Stimulated activated naive CD4-positive, alpha-beta T cell (primary cell): ENCODE measurements around the gene OLA1.

Experiments
- DNase-seq, 6 experiments: peaks; one replicate each; lab custom pipeline; 2025; lab: John Stamatoyannopoulos, UW

Gene OLA1

DNA sequence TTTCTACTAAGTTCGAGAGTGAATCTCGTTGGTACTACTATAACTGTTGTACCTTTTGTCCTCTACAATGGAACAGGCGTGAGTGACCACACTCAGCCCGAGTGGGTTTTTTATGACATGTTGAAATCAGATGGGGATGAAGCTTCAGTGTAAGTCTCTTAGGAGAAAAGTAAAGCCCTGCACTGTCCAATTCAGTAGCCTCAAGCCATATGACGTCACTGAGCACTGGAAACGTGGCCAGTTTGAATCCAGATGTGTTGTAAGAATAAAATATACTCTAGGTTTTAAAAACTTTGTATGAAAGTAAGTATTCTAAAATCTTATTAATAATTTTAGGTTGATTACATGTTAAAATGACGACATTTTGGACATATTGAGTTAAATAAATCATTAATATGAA, 181.5 kb downstream of the OLA1 start:
- DNase-seq: no peak

DNA sequence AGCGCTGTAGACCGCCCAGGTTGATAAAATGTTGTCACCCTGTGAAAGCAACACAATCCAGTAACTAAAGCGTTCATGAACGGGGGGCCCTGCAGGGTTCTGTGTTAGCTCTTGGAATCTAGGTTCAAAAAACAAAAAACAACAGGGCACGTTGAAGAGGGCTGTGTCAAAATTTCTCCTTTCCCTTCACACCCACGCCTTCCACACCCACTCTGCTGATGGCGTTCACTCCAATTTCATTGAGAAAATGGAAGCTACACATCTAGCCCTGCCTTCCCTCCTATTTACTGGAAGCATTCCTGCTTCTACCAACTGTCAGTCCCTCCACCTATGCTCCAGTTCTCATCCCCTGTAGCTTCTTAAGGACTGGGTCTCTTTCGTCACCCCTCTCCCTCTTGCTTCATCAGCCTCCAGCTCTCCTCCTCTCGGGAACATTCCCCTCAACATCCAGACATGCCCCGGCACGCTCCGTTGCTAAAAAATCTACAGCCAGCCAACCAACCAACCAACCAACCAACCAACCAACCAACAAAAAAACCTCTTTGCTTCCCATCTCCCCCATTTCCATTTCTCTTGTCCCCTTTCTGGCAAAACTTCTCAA, 184.7 kb downstream of the OLA1 start:
- no peak for DNase-seq

DNA sequence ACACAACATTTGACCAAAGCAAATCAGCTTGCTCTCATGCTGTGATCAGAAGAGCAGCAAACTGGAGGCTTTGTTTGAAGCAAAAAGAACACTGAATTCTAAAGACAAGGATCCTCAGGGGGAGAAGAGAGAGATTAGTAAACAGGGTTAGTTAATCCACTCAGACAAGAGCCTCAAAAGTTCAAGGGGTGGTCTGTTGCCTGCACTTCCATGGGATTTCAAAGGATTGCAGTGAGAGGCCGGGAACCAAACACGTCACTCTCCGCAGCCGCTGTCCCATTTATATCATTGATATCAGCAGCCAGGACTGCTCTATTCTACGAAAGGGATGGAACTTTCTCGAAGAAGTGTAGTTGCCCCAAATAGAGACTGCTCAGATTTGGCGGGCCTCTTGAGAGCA, 185.4 kb downstream of the OLA1 start:
- DNase-seq: no peak

DNA sequence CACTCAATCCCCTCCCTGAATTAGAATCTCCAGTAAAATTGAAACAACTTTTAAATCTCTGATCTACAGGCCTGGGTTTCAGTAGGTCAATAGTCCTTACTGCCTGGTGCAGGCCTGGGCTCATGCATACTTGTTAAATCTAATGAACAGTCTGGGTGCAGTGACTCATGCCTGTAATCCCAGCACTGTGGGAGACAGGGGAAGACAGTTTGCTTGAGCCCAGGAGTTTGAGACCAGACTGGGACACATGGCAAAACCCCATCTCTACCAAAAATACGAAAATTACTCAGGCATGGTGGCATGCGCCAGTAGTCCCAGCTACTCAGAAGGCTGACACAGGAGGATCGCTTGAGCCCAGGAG, 188.5 kb downstream of the OLA1 start:
- DNase-seq: no peak

DNA sequence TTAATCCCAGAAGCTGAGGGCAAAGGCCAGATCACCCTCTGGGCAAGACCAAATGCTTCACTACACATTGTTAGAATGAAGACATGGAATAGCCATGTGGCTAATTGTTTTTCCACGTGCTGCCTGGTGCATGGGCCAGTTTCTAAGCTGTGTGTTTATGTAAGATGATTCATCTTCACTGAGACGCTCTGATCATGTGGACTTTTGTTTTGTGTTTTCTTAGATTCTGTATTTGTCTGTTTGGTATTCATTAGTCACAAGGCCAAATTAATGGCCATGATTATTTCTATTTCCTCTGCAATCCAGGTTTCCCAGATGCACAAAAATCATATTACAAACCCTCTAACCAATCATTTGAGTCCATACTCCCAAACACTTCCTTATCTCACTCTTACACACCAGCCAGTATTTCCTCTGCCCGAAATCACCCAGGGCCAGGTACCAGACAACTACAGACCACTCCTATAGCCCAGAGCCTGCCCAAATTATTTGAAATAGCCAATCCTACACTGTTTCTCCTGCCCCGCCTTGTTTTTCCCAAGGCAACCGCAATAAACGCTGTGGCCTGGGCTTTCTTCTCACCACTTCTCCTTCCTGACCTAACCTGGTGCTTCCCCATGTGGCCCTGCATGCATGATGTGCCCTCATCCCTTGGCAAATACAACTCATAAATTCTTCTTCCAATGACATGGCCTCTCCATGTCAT, 189.0 kb downstream of the OLA1 start:
- DNase-seq: no peak

DNA sequence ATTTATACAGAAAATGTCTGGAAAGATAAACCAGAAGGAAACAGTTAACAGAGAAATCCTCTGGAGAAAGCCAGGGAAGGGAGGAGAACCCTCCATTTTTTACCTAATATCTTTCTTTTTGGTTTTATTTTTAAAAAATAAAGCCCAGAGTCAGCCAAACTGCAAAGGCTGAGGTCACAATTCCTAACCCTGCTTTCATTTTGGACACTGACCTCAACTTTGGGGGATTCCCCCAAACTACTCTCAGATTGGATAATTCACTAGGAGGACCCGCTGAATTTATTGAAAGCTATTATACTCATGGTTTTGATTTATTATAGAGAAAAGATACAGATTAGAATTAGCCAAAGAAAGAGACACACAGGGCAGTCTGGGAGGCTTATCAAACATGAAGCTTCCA, 189.9 kb downstream of the OLA1 start:
- DNase-seq: no peak

DNA sequence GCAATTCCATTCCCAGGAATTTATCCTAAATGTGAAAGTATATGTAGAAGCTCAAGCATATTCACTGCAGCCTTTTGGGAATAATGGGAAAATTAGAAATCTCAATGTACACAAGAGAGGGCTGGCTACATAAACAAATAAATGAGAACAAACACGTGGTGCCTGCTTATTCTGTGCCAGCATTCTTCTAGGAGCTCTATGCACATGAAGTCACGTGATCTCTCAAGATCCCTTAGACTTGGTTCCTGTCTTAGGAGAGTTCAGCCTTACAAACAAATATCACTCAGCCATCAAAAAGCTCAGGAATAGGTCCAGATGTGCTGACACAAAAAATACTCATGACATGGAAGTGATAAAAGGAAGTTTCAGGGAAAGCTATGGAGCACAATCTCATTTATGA, 190.3 kb downstream of the OLA1 start:
- no peak for DNase-seq

DNA sequence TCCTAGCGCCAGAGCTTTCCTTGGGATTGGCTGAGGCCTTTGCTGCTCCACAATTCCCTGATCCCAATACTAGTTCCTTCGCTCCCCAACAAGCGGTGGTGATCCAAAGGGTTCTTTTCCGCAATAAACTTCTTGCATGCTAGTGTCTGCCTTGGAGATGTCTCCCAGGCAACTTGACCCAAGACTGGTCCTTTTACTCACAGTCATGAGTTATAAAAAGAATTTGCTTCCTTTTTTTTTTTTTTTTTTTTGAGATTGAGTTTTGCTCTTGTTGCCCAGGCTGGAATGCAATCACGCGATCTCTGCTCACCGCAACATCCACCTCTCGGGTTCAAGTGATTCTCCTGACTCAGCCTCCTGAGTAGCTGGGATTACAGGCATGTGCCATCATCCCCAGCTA, 193.4 kb downstream of the OLA1 start:
- no peak for DNase-seq

DNA sequence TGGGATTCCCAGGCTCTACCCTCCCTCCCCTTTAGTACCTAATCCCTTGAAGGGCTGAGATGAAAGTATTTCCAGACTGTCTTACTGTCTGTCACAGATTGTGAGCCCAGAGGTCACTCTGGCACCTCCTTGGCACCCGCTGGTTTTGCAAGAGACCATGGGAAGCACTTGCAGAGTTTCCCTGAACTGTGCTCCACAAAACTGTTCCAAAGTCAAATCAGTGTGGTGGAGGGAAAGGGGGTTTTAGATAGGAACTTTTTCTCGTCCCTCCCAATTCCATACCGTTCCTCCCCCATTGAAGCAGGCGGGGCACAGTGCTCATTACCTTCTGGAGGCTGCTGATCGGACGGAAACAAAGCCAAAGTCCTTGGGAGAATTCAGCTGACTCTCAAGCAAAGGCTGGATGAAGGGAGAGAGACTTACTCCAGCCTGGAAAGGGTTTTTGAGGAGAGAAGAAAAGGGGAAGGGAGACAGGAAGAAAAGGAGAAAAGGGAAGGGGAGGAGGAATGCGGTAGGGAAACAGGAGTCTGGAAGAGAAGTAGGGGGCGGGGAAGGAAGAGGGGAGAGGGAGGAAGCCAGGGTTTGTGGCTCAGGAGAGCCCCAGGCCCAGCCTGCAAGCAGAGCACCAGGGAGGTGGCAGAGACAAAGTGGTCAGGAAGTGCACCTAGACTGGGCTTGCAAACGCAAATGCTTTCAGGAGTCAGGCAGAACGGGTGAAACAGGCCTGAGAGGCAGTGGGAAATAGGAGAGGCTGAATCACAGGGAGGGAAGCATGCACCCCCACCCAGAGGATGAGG, 194.8 kb downstream of the OLA1 start:
- DNase-seq: no peak

DNA sequence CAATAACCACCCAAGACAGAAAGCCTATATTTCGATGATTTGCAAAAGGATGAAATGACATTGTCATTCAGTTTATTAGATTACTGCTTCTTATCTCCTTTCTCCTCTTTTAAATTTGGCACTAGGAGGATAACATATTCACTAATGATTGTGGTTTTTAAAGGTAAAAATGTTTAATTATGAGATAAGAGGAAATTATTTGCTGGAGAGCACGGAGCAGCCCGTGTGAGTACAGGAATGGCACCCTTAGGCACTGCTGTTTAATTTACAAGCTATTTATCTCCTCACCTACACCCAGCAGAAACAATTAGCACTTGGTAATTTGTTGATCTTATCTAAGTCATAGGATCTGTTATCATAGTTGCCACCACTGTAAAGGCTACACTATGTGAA, 195.8 kb downstream of the OLA1 start:
- no peak for DNase-seq

DNA sequence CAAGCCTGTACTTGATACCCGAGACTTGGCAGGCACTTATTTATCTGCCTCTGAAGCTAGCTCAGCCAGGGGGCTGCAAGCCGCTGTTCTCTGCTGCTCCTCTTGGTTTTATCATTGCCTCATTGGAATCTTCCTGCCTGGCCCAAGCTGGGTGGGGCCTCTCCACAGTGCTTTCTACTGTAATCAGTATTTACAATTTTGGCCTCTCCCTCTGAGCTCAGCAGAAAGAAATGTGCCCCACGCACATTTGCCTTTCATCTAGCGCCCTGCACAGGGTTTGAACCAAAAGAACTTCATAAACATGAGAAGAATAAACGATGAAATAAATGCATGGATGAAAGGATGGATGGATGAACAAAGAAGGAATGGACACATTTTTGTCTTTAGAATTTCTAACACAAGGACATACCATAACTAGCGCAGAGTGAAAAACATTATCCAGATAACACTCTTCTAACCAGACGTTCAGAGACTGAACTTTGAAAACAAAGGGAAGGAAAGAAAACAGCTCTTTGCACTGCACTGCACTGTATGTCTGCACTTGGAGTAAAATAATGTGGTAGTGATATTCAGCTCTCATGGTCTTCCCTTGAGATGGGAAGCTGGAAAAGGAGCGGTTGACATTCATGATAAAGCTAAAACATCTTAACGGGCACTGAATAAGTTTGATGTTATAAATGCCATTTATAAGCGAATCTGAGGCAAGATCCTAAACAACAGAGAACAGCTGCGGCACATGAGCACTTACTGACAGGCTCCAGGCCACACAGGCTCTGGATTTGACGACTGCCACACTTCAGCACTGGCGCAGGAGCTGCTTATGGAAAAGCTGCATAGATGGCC, 196.4 kb downstream of the OLA1 start:
- DNase-seq: no peak

DNA sequence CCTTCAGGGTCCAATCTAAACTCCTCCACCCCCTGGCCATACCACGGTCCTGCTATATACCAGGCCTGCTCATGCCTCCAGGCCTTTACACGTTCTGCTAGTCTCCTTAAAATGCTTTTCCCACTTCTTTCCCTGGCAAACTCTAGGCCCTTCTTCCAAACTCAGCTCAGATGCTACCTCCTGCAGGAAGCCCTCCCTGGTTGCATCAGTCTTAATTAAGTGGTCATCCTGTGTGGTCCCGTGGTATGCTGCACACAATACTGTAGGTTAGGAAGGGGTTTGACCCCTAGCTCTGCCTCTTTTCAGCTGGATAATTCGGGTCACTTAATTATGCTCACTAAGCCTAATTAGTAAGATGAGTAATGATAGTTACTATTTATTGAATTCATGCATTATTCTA, 197.3 kb downstream of the OLA1 start:
- DNase-seq: no peak

DNA sequence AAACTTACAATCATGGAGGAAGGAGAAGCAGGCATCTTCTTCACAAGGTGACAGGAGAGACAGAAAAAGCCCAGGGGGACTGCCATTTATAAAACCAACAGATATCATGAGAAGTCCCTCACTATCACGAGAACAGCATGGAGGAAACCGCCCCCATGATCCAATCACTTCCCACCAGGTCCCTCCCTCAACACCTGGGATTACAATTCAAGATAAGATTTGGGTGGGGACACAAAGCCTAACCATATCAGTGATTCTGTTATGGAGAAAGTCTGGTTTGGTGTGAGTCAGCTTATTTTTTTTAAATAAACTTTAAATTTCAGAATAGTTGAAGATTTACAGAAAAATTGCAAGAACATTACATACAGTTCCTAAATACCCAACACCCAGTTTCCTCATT, 198.4 kb downstream of the OLA1 start:
- DNase-seq: no peak

DNA sequence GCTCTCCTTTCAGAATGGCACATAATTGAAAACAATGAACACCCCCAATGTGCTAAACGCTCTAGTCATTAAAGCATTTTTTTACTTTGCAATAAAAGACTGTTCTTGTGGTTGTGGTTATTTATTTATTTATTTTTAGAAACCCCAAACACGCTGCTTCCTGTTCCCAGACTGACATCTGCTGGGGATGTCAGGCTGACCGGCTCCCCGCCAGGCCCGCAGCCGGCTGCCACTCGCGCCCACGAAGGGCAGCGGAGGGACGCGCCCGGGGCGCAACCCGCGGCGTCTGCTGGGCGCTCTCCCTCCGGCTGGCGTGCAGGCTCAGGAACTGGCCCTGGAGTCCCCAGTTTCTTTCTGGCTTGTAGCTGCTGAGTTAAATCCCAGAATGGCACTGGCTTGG, 200.1 kb downstream of the OLA1 start:
- DNase-seq: no peak

DNA sequence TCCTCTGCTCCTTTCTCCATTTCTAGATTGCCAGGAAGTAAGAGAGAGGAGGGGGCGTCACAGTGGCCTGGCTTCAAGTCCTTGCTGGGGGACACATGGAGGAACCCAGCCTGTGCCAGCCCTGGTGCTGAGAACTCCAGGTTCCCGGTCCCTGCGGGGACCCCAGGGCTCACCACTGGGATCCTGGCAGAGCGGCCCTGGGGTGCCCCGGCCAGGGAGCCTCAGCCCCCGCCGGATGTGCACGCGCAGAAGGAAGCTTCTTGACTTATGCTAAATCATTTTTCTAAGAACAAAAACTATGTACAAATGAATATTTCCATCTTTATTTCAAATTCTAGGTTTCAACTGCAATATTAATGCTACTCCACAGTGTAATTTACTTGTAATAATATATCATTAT, 200.6 kb downstream of the OLA1 start:
- DNase-seq: no peak

DNA sequence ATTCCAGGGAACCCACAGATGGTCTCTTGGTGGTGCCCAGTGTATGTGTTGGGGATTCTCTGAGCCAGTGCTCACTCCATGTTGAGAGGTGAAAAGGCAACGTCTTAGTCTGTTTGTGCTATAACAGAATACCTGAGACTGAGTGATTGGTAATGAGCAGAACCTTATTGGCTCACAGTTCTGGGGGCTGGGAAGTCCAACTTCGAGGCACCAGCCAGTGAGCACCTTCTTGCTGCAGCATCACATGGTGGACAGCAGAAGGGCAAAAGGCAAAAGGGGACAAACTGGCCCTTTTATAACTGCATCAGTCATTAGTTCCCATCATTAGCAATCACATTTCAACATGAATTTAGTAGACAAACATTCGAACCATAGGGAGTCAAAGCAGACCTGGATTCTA, 202.2 kb downstream of the OLA1 start:
- DNase-seq: no peak

DNA sequence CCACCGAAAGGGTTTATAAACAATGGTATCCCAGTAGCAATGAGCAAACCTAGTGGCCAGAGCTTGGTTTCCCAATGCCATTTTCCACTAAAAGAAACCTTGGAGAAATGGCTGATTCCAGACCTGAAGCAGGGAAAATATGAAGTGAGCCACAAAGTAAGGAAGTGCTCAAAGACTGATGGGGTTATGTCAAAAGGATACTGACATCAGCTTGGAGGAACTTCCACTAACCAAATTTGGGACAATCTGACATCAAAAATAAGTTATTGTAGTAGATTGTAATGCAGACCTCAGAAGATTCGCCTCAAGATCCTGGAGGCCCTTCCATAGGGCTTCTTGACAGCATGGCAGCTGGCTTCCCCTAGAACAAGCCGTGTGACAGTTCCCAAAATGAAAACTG, 203.8 kb downstream of the OLA1 start:
- DNase-seq: no peak

DNA sequence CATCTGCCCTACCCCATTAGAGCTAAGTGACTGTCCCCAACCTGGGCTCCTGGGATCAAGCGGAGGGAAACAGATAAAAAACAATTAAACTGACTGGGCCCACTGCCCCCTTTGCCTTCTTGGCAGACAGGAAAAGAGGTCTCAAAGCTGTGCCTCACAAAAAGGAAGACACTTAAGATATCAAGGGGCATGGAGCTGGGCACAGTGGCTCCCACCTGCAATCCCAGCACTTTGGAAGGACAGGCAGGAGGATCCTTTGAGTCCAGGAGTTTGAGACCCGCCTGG, 208.0 kb downstream of the OLA1 start:
- no peak for DNase-seq

DNA sequence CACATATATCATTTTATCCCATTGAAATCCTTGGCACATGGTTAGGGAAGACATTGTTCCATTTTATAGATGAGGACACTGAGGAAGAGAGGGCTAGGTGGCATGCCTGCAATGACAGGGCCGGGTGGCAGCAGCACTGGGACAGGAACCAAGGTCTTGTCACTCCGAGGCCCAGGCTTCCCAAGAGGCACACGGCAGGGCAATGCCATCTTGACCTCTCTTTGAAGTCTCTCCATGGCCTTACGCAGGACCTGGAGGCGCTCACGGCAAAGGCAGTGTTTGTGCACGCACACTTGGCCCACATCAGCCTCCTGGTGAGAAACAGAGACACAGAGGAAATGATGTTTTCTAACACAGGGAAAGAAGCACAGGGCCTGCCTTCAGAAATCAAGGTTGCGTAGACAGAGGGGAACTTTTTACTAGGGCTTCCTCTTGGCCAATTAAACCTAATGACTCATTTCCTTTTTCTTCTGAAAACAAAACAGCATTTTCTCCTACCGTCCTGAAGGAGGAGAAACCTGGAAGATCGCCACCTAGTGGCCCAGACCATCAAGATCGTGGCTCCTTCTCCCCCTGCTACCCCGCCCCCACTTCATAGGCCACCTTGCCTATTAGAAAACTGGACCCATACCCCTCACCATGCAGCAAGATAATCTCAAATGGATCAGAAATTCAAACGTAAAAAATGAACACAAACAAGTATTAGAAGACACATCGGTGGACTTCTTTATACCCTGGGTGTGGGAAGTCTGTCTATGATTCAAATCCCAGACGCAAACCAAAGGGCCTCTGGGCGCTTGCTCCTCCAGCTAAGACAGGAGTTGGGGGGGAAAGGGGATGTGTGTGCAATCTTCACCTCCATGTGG, 208.5 kb downstream of the OLA1 start:
- DNase-seq: peak; percentile 54 to 77 (median 68)

DNA sequence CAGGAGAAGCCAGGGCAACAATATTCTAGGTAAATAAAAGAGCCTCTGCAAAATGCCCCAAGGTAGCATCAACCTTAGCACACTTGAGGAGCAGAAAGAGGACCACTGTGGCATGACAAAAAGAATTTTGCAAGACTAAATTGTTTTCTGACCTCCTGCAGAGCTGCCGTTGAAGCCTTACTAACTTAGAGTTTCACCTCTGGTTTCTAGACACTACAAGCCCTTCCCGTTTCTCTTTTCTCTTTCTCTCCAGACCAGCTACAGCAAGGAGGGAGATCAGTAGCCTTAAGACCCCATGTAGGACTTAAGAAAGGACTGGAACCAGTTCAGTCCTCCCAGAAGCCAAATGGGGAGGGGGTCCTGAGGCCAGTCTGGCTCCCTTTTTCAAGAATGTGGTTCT, 209.9 kb downstream of the OLA1 start:
- no peak for DNase-seq

DNA sequence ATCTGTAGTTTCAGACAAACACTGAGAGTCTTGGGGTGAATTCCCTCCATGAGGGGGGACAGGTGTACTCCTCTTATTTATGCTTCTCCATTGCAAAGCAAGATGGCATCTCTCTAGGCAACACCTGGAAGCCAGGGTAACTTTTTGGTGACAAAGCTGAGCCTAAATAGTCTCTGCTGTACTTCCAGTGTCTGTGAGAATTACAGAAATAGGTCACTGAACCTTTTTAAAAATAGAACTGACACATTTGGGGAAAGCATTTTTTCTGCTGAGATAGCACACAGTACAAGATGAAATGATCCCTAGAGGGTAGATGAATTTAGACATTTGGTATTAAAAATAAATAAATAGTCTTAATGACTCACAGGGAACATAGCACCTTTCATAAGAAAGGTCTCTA, 211.5 kb downstream of the OLA1 start:
- no peak for DNase-seq
